NB4 (cell line): ENCODE data around the gene ST6GAL2.

ENCODE experiments used
- MAX ChIP-seq: IDR thresholded peaks from 2 replicates; pipeline ENCODE4 v1.6.1; 2011; ENCODE audit warnings: low read depth, low read length
- MYC ChIP-seq: IDR thresholded peaks from 2 replicates; pipeline ENCODE4 v1.6.1; 2011; ENCODE audit warnings: low read depth, low read length
- POLR2A ChIP-seq: IDR thresholded peaks from 2 replicates; pipeline ENCODE4 v1.6.1; 2011; ENCODE audit warnings: mild to moderate bottlenecking; ENCODE audit not compliant: insufficient read length; ENCODE audit errors: extremely low read depth
- TF ChIP-seq, protein P1 (sequence below): IDR thresholded peaks from one replicate; pipeline ENCODE4 v1.5.1; 2012; ENCODE audit warnings: low read depth, low read length

DNA sequence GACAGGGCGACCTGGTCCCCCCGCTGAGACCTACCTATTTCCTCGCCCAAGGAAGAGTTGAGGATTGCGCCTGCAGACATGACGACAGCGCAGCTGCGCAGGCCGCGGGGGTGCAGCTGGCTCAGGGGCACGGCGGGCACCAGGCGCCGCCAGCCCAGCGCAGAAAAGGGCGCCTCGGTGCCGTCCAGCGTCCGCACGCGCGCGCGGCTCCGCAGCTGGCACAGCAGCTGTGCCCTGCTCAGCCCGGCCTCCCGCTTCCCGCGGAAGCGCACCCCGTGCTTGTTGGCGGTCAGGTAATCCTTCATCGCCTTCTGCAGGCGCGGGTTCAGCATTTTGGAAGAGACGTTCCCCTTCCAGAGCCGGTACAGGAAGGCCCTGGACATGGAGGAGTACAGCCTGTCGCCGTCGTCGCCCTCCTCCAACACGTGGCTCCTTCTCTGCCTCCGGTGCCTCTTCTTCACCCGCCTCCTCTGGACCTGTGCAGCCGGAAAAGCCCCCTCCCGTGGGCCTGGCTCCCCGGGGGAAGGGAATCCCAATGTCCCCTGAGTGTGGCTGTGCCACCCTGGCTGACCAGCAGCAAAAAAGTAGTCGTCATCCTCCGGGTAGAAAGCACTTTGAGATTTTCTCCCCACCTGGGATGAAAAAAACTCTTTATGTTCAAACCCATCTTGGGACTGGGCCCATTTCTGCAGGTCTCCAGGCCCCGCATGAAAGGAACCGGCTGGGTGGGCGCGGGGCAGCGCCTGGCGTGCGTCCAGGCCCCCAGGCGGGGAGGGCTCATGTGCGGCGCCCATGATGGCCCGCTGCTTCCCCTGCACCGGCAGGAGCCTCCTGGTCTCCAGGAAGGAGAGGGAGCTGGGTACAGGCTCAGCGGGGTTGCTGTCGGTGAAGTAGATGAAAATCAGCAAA lies 42.7 kb downstream of the ST6GAL2 start:
- TF ChIP-seq, protein P1, sequence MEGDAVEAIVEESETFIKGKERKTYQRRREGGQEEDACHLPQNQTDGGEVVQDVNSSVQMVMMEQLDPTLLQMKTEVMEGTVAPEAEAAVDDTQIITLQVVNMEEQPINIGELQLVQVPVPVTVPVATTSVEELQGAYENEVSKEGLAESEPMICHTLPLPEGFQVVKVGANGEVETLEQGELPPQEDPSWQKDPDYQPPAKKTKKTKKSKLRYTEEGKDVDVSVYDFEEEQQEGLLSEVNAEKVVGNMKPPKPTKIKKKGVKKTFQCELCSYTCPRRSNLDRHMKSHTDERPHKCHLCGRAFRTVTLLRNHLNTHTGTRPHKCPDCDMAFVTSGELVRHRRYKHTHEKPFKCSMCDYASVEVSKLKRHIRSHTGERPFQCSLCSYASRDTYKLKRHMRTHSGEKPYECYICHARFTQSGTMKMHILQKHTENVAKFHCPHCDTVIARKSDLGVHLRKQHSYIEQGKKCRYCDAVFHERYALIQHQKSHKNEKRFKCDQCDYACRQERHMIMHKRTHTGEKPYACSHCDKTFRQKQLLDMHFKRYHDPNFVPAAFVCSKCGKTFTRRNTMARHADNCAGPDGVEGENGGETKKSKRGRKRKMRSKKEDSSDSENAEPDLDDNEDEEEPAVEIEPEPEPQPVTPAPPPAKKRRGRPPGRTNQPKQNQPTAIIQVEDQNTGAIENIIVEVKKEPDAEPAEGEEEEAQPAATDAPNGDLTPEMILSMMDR: no peak
- no peak for TF ChIP-seq POLR2A
- no peak for TF ChIP-seq MYC
- no peak for TF ChIP-seq MAX
